GM10847 (cell line): ENCODE data around the gene KRT40.
"Not testable (repeated sequence)": the region's sequence is repeated elsewhere in the genome, so short reads cannot be mapped to it uniquely, and the experiment has no call there.

Experiments
- POLR2A ChIP-seq: IDR thresholded peaks from 2 replicates; pipeline ENCODE4 v1.6.1; 2011; ENCODE audit not compliant: insufficient read length; ENCODE audit errors: extremely low read depth

Gene KRT40

GRCh38 chr17:41003926-41004325 is 19.8 kb upstream of the KRT40 start:
- no peak for TF ChIP-seq POLR2A

DNA sequence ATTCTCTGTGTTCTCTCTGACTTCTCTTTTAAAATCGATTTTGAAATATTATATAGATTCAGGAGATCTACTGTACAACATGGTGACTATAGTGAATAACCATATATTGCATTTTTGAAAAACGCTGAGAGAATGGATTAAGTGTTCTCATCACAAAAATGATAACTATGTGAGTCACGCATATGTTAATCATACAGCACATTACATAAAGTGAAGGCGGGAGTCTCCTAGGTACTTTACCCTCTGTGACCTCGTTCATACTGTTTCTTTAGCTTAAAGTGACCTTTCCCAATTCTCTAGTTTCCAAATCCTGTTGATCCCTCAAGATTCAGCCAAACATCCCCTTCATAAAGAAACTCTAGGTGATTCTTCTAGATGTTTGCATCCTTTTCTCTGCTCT is 18.7 kb upstream of the KRT40 start:
- no peak for TF ChIP-seq POLR2A

GRCh38 chr17:41001795-41002194 is 17.7 kb upstream of the KRT40 start:
- no peak for TF ChIP-seq POLR2A

DNA sequence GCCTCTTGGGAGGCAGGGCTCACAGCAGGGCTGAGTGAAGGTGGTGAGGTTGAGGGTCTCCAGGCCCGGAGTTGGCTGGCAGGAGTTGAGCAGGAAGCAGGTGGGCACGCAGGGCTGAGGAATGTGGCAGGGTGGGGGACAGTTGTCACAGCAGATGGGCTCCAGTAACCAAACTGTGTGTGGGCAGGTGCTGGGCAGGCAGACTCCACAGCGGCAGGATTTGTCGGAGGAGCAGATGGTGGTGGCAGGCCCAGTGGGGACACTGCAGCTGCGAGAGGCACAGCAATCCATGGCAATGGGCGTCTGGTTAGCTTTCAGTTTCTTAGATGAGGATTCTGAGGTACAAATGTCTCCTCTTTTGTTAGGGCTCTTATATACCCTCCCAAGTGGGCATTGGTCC is 15.4 kb upstream of the KRT40 start, which contains the start of gene KRTAP3-2:
Gene KRTAP3-2, minus strand, starts transcription at position 344 of the 400 bp plus-strand sequence. Its CDS starts 53 bp downstream, at position 291.
- TF ChIP-seq POLR2A: not testable (repeated sequence)

DNA sequence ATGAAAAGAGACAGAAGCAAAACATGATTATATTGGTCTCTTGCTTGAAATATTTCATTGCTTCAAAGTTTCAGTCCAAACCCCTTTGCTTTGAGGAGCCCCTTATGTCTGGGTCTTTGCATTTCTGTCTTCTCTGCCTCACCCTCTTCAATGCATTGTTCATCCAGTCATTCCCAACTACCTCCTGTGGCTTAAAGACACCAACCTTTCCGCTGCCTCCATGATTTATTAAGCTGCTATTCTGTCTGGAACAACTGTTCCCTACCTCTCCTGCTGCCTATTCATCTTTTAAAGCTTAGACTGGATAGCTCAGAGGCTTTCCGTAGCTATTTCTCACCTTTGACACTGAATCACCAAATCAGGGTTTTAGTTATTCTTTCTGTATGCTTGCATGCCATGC is 13.2 kb upstream of the KRT40 start:
- TF ChIP-seq POLR2A: no peak

DNA sequence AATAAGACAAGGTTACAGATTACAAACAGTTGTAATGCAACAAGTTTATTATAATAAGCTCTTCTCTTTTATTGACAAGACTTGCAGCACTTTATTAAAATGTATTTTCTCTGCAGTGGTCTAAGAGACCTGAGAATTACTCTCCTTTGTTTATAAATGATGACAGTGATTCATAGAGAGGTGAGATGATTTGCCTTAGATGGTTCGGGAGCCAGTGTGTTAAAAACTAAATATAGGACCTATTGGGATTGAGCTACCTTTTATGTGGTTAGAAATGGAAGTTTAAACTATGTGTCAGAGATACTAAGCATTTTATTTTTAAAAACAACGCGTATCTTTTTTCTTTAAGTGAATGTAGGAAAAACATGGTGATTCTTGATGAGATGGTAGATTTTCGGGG is 12.7 kb upstream of the KRT40 start:
- no peak for TF ChIP-seq POLR2A

DNA sequence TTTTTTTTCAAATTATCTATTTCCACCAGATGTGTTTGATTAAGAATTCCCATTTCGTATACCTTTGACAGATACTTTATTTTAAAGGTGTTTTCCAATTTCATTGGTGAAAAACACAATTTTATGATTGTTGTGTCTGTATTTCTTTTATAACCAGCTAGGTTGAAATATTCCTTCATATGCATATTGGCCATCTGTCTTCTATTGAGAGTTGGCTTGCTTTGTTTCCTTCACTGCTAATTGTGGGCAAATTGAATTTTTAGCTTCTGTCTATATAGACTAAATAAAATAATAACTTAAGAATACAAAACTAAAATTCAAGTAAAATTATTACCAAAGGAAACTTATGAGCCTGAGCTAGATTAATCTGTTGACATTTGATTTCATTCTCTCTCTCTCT is 11.0 kb upstream of the KRT40 start:
- TF ChIP-seq POLR2A: no peak

GRCh38 chr17:40993839-40994238 is 9.7 kb upstream of the KRT40 start, which contains the start of gene KRTAP3-3:
TSS of gene KRTAP3-3 (minus strand) at chr17:40994164. CDS start at chr17:40994097, 67 bp downstream.
- TF ChIP-seq POLR2A: no peak

DNA sequence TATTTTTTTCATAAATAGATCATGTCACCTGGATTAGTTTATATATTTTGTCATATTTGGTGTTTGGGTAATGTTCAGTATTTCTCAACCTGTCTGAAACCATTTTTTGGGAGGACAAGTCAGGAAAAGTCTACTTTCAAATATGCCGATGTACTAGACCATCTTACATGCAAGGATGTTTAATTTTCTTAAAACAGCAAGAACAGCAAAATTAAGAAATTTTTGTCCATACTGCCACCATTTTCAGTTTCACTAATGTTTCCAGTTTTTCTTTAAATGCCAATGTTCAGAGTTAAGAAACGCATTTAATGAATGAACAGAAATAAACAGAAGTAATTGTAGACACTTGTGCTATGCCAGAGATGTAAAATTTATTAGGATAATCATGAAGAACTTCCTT is 9.0 kb upstream of the KRT40 start:
- no peak for TF ChIP-seq POLR2A

DNA sequence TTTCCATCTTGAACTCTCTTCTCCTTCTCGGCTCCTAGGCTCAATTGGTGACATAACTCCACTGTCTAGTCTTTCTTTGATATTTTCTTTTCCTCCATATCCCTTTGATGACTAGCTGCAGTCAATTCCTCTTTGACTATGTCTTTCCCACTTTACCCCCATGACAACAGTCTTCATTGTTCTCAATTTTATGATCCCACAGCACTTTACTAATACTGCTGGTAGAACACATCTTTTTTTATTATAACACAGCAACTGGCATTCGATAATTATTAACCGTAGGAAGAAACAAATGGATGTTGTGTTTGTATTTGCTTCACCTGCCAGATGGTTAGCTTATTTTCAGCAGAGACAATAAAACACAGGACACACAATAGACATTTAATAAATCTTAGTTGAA is 8.5 kb upstream of the KRT40 start:
- no peak for TF ChIP-seq POLR2A

GRCh38 chr17:40986920-40987319 is 2.8 kb upstream of the KRT40 start:
- no peak for TF ChIP-seq POLR2A

- TF ChIP-seq POLR2A: no peak
Observed at GRCh38 chr17:40981115-40981514, 3.0 kb downstream of the KRT40 start.

GRCh38 chr17:40980596-40980995 is 3.5 kb downstream of the KRT40 start:
- no peak for TF ChIP-seq POLR2A

DNA sequence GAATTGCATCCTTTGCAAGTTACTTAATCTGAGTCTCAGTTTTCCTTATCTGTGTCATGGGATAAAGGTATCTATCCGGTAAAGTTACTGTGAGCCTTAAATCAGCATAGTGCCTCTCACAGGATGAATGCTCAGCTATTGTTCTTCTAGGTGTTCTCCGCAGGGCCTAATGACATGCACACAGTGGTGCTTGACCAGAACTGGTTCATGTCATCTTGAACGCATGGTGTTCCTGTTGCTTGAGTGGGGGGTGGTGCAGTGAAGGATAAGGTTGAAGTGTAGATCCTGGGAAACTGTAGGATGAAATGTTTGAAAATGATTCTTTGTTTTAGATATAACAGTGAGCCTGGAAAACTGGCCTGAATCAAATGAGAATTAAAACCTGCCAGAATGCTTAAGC is 4.0 kb downstream of the KRT40 start:
- no peak for TF ChIP-seq POLR2A

- TF ChIP-seq POLR2A: no peak
Observed at GRCh38 chr17:40978575-40979151, 5.5 kb downstream of the KRT40 start.

- no peak for TF ChIP-seq POLR2A
Observed at GRCh38 chr17:40975516-40975915, 8.6 kb downstream of the KRT40 start.

- TF ChIP-seq POLR2A: no peak
Observed at GRCh38 chr17:40974366-40974765, 9.8 kb downstream of the KRT40 start.

GRCh38 chr17:40967582-40967981 is 16.5 kb downstream of the KRT40 start:
- no peak for TF ChIP-seq POLR2A

- no peak for TF ChIP-seq POLR2A
Observed at GRCh38 chr17:40966848-40967247, 17.3 kb downstream of the KRT40 start, which contains the start of gene KRT39. TSS of gene KRT39 (minus strand) at chr17:40966948. CDS start at chr17:40966856, 92 bp downstream.
